K562 (cell line): Measurements from ENCODE around the gene HOXD13. TPM values are rescaled to one million over a fixed set of nuclear protein-coding genes. Genes with fewer than 3 reads are reported as not detected.

Experiments
- ATAC-seq: fragments of 200-7000 bp; cut with Tn5 transposase; 3 replicates; pipeline ENCODE4 v1.9.1; 2020; ENCODE audit warnings: moderate library complexity
- BruUV-seq: library from RNA; stranded (reverse); fragments of 400-500 nt; replicated peaks from 2 replicates; lab custom pipeline; 2021; lab: Mats Ljungman, UMichigan
- CTCF ChIA-PET: fragments of 300-600 bp; formaldehyde crosslinking; extraction: SDS; loops from one replicate; lab custom pipeline; 2021; ENCODE audit warnings: low intra/inter-chr PET ratio; lab: Yijun Ruan, JAX
- POLR2A ChIA-PET: fragments of 300-600, 350-650 bp; sonication (Branson Sonifier 250); formaldehyde crosslinking; extraction: SDS; loops from one replicate; lab custom pipeline; 2021; ENCODE audit warnings: antibody characterized with exemption, inconsistent platforms; lab: Yijun Ruan, JAX
- DNase-seq, 4 experiments: peaks; one replicate each; pipeline versions ENCODE4 v3.0.0 to v3.0.0-alpha.2; 2011 to 2018; ENCODE audit warnings: low spot score in 3 of 4, mixed read lengths in 3 of 4; ENCODE audit errors: extremely low read depth in 1 of 4
- FAIRE-seq: peaks from 2 replicates; lab custom pipeline; 2011; peaks lifted over from hg19 to GRCh38; lab: Jason Lieb, UNC
- H2AFZ ChIP-seq: 2 replicates; pipeline ENCODE4 v1.6.0; 2011; ENCODE audit warnings: low read depth, low read length, control low read depth, inconsistent platforms
- H3K27ac ChIP-seq: fragments of 200-600 bp; 3 replicates; pipeline ENCODE4 v1.8.0; 2011; ENCODE audit warnings: low read depth, mild to moderate bottlenecking, control low read depth, inconsistent platforms, low read length, moderate library complexity, mixed read lengths; ENCODE audit errors: extremely low read depth
- H3K27me3 ChIP-seq, 2 experiments: fragments of 300-600 bp in 1 of 2; 2 replicates in 1 of 2; 3 replicates in 1 of 2; pipeline versions ENCODE4 v1.6.0 to v1.8.0; 2011; ENCODE audit warnings: inconsistent platforms in 2 of 2, low read length in 2 of 2, mild to moderate bottlenecking in 1 of 2, mixed read lengths in 1 of 2, moderate library complexity in 1 of 2; ENCODE audit not compliant: control insufficient read depth in 2 of 2, insufficient read depth in 2 of 2
- H3K36me3 ChIP-seq: fragments of 300-600 bp; 3 replicates; pipeline ENCODE4 v1.8.0; 2011; ENCODE audit warnings: mild to moderate bottlenecking, low read length, inconsistent platforms; ENCODE audit not compliant: control insufficient read depth, insufficient read depth
- H3K4me1 ChIP-seq, 2 experiments: fragments of 200-600 bp in 1 of 2; replicated peaks in 1 of 2; 2 replicates in 1 of 2; 3 replicates in 1 of 2; pipeline versions ENCODE4 v1.5.1 to v1.8.0; 2011; ENCODE audit warnings: inconsistent platforms in 2 of 2, low read length in 2 of 2, mild to moderate bottlenecking in 1 of 2, mixed read lengths in 1 of 2, moderate library complexity in 1 of 2; ENCODE audit not compliant: control insufficient read depth in 2 of 2, insufficient read depth in 2 of 2
- H3K4me2 ChIP-seq: 2 replicates; pipeline ENCODE4 v1.6.1; 2011; ENCODE audit warnings: low read length, control low read depth, inconsistent platforms, mixed read lengths; ENCODE audit not compliant: insufficient read depth
- H3K4me3 ChIP-seq: fragments of 200-600 bp; sonication (generic), shearing (Covaris generic); 2 replicates; pipeline ENCODE4 v1.5.1; 2016; ENCODE audit warnings: control low read depth, inconsistent platforms
- H3K79me2 ChIP-seq: fragments of 200-600 bp; 3 replicates; pipeline ENCODE4 v1.8.0; 2011; ENCODE audit warnings: low read length, inconsistent platforms; ENCODE audit not compliant: control insufficient read depth, insufficient read depth
- H3K9ac ChIP-seq, 2 experiments: 2 replicates each; pipeline versions ENCODE4 v1.6.0 to v1.6.1; 2011; ENCODE audit warnings: low read depth in 2 of 2, low read length in 2 of 2, control low read depth in 1 of 2, inconsistent platforms in 1 of 2, mild to moderate bottlenecking in 1 of 2, mixed read lengths in 1 of 2; ENCODE audit not compliant: insufficient read depth in 1 of 2
- H3K9me1 ChIP-seq: one replicate; pipeline ENCODE4 v1.6.0; 2011; ENCODE audit warnings: inconsistent platforms, mild to moderate bottlenecking, low read length, moderate library complexity; ENCODE audit not compliant: control insufficient read depth, insufficient read depth
- H3K9me3 ChIP-seq: replicated peaks from 2 replicates; pipeline ENCODE4 v1.5.1; 2011; ENCODE audit warnings: low read depth, low read length, inconsistent platforms; ENCODE audit not compliant: control insufficient read depth, insufficient read depth
- H4K20me1 ChIP-seq: replicated peaks from 2 replicates; pipeline ENCODE4 v1.6.1; 2011; ENCODE audit warnings: low read length, inconsistent platforms, mixed read lengths; ENCODE audit not compliant: control insufficient read depth, insufficient read depth
- ADNP ChIP-seq: fragments of 200-800 bp; sonication (Bioruptor generic); IDR thresholded peaks from 2 replicates; pipeline ENCODE4 v1.6.1; 2016; ENCODE audit warnings: missing genetic modification characterization, missing compliant biosample characterization
- E2F8 ChIP-seq: fragments of 450-650 bp; IDR thresholded peaks from 2 replicates; pipeline ENCODE4 v1.7.1; 2018; ENCODE audit warnings: mild to moderate bottlenecking, low read depth; ENCODE audit not compliant: partially characterized antibody
- ETV6 ChIP-seq, 3 experiments: fragments of 150-350 bp in 1 of 3; sonication (generic) in 1 of 3; formaldehyde crosslinking in 1 of 3; IDR thresholded peaks; 2 replicates each; pipeline versions ENCODE4 v1.6.1 to v1.8.0; 2014 to 2022; ENCODE audit warnings: borderline replicate concordance in 2 of 3, low read depth in 2 of 3, antibody characterized with exemption in 1 of 3, low read length in 1 of 3, mild to moderate bottlenecking in 1 of 3, missing genetic modification reagents in 1 of 3
- EZH2 ChIP-seq: IDR thresholded peaks from 2 replicates; pipeline ENCODE4 v1.6.1; 2012; ENCODE audit warnings: low read depth, mild to moderate bottlenecking, inconsistent platforms, low read length, borderline replicate concordance
- NR2C2 ChIP-seq, 2 experiments: fragments of 200-800 bp in 1 of 2; sonication (Bioruptor generic) in 1 of 2; sonication (generic) in 1 of 2; formaldehyde crosslinking in 1 of 2; IDR thresholded peaks; 2 replicates each; pipeline versions ENCODE4 v1.6.1 to v1.8.0; 2016 to 2022; ENCODE audit warnings: mild to moderate bottlenecking in 1 of 2, missing compliant biosample characterization in 1 of 2, missing genetic modification characterization in 1 of 2, missing genetic modification reagents in 1 of 2
- PML ChIP-seq: IDR thresholded peaks from 2 replicates; pipeline ENCODE4 v1.6.1; 2012; ENCODE audit warnings: low read length, inconsistent platforms
- RAD21 ChIP-seq, 2 experiments: fragments of 250-450 bp in 1 of 2; fragments of 450-650 bp in 1 of 2; sonication (Bioruptor Pico) in 1 of 2; formaldehyde crosslinking in 1 of 2; IDR thresholded peaks in 1 of 2; conservative IDR thresholded peaks in 1 of 2; 2 replicates each; pipeline versions ENCODE4 v1.4.0 to v1.8.0; 2020 to 2022; ENCODE audit warnings: mild to moderate bottlenecking in 2 of 2, moderate library complexity in 1 of 2
- SMC3 ChIP-seq: conservative IDR thresholded peaks from 2 replicates; pipeline ENCODE4 v1.6.1; 2011; ENCODE audit warnings: low read depth, low read length, improper control_type of control experiment; ENCODE audit not compliant: insufficient read depth
- TRIM24 ChIP-seq, 2 experiments: fragments of 450-650 bp; IDR thresholded peaks; 2 replicates each; pipeline ENCODE4 v1.6.1; 2016
- WGBS: fragments of 100-300 bp; shearing (Covaris generic); methylation state at CpG from one replicate; pipeline ENCODE4 v1.1.6; 2016; ENCODE audit warnings: low coverage, mixed read lengths; ENCODE audit not compliant: insufficient coverage; ENCODE audit errors: missing lambda C conversion rate; 5-methylcytosine and 5-hydroxymethylcytosine counted together
- in situ Hi-C: fragments of 300-500 bp; cut with MboI; formaldehyde crosslinking; loops from 4 replicates; pipeline ENCODE4 v1.15.0; 2018; ENCODE audit warnings: inconsistent platforms, mixed read lengths
- intact Hi-C: fragments of 100-400 bp; cut with micrococcal nuclease; formaldehyde crosslinking; loops from 2 replicates; pipeline ENCODE4 v1.14.2; 2022
- polyA plus RNA-seq, 8 experiments: library from polyadenylated mRNA; depleted of rRNA in 4 of 8; stranded (reverse) in 5 of 8; unstranded in 3 of 8; fragments of >200 nt; fragmentation: Nextera tagmentation in 2 of 8; fragmentation: Illumina TruSeq in 1 of 8; extraction: Ambion mirVana in 2 of 8; extraction: Trizol in 1 of 8; gene quantifications; 2 replicates each; pipeline versions ENCODE4 v1.2.1 to v1.2.3, GENCODE V29; 2011 to 2014; ENCODE audit warnings: inconsistent platforms in 1 of 8, missing spikeins in 1 of 8
- total RNA-seq, 7 experiments: library from RNA; depleted of rRNA in 6 of 7; stranded (reverse); fragments of >200 nt in 6 of 7; fragmentation: Illumina TruSeq in 2 of 7; extraction: Trizol in 2 of 7; gene quantifications; 2 replicates each; pipeline versions ENCODE4 v1.2.1 to v1.2.3, GENCODE V29; 2011 to 2021; ENCODE audit warnings: low replicate concordance in 1 of 7

Gene HOXD13
- total and polyA plus RNA-seq, 9 of the 15 experiments (the other 6 are each of a cell fraction or from before 2014, with no cell fraction given) = 0.03 to 0.04 TPM; not detected in 7

- H4K20me1 ChIP-seq = no peaks in the 10 kb centered on the region; the same call in 1 of the 2 replicates
- TF ChIP-seq ETV6 (IDR thresholded peaks at IDR 0.05; ENCODE audit: borderline replicate concordance in 1 of 2, low read depth in 2 of 2, low read length in 1 of 2) = no peak
- no peak for TF ChIP-seq ETV6 (CRISPR knock-in tag; IDR thresholded peaks at IDR 0.05; ENCODE audit: borderline replicate concordance)
- intact Hi-C loops = no loop called here
- no peak overlapping the region for H3K4me3 ChIP-seq
- no peak overlapping the region for H2AFZ ChIP-seq
- H3K27me3 ChIP-seq = peaks cover 81 to 82% of the 10 kb centered on the region in 2 experiments
- no peak for ATAC-seq
- H3K4me1 ChIP-seq = peaks cover 0 to 26% of the 10 kb centered on the region in 2 experiments; a peak in 1 of 5 replicates
- no peak overlapping the region for H3K27ac ChIP-seq
- in situ Hi-C loops = no loop called here
- H3K9ac ChIP-seq = no peak overlapping the region
- DNase-seq = no peak
- ChIA-PET CTCF (no interaction called here), POLR2A (interaction anchor here (0.6 kb wide), 1 partner anchor 52 kb away, joined by 3 read pairs; no protein-coding TSS in a partner anchor)
- WGBS = 3% methylated on average over 11 of the region's 11 CpGs
- no peak for FAIRE-seq
- BruUV-seq = no TSS peak
- no peaks in the 10 kb centered on the region for H3K36me3 ChIP-seq
- H3K79me2 ChIP-seq = no peaks in the 10 kb centered on the region
- H3K4me2 ChIP-seq = no peak overlapping the region
- H3K9me1 ChIP-seq = no peaks in the 10 kb centered on the region
- no peaks in the 10 kb centered on the region for H3K9me3 ChIP-seq
Measured at GRCh38 chr2:176117823-176118371, 25.4 kb downstream of the HOXD13 start.

GRCh38 chr2:176118601-176119339 lies 26.2 kb downstream of the HOXD13 start:
- Histone ChIP-seq H3K9me1 (no peaks in the 10 kb centered on the region), H3K27me3 (peaks cover 84% of the 10 kb centered on the region in 2 experiments), H3K27ac (no peak overlapping the region), H3K9me3 (no peaks in the 10 kb centered on the region), H3K4me2 (no peak overlapping the region), H3K9ac (no peak overlapping the region), H3K4me3 (no peak overlapping the region), H3K4me1 (peaks cover 0 to 32% of the 10 kb centered on the region in 2 experiments; a peak in 2 of 5 replicates), H3K36me3 (no peaks in the 10 kb centered on the region), H2AFZ (no peak overlapping the region), H4K20me1 (no peaks in the 10 kb centered on the region; the same call in 1 of the 2 replicates), H3K79me2 (no peaks in the 10 kb centered on the region)
- POLR2A ChIA-PET = no interaction called here
- in situ Hi-C loops = no loop called here
- intact Hi-C loops = no loop called here
- FAIRE-seq (peak; percentile 70), ATAC-seq (peak; percentile 66), DNase-seq (peak; percentile 60 to 75 (median 72))
- 8% methylated on average over 24 of the region's 24 CpGs for WGBS
- BruUV-seq = no TSS peak
- CTCF ChIA-PET = interaction anchor here (0.5 to 1.1 kb wide), 2 partner anchors 753 to 1098 kb away, joined by 4 to 5 read pairs; no protein-coding TSS in a partner anchor
- TF ChIP-seq EZH2 (peak; percentile 82; the same call in 1 of the 2 replicates), PML (no peak), ADNP (tag) (no peak), RAD21 (CRISPR knock-in tag; conservative IDR thresholded peaks at IDR 0.05 in 1 of 2, IDR thresholded peaks at IDR 0.05 in 1 of 2) (peak in 1 of 2 experiments; percentile 25; a peak in 2 of 4 replicates), E2F8 (no peak), NR2C2 (CRISPR knock-in tag; IDR thresholded peaks at IDR 0.05) (no peak), NR2C2 (tag; IDR thresholded peaks at IDR 0.05) (no peak), SMC3 (0 out of 2 replicates have a peak, but pooled peaks have one; percentile 23), TRIM24 (IDR thresholded peaks at IDR 0.05) (no peak)
